Suprapubic skin (tissue), 4 donors: ENCODE results near the gene ADD2.

Experiments
- EP300 ChIP-seq: sonication (generic); formaldehyde crosslinking; IDR thresholded peaks from one replicate; pipeline ENCODE4 v1.6.1; 2017; ENCODE audit warnings: antibody characterized with exemption
- POLR2A ChIP-seq, 2 donors: fragments of 450-650 bp; IDR thresholded peaks; one replicate each; pipeline ENCODE4 v1.6.1; 2017; ENCODE audit warnings: antibody characterized with exemption in 2 of 2, mild to moderate bottlenecking in 2 of 2, moderate library complexity in 2 of 2
- POLR2AphosphoS5 ChIP-seq, 3 donors: sonication (generic); formaldehyde crosslinking; IDR thresholded peaks; one replicate each; pipeline ENCODE4 v1.6.1; 2017; ENCODE audit warnings: antibody characterized with exemption in 3 of 3
- TF ChIP-seq, protein P1 (sequence below), 2 donors: fragments of 200-600 bp in 1 of 2; fragments of 450-650 bp in 1 of 2; sonication (generic) in 1 of 2; IDR thresholded peaks; one replicate each; pipeline ENCODE4 v1.5.1; 2016 to 2019; ENCODE audit warnings: antibody characterized with exemption in 2 of 2, mild to moderate bottlenecking in 1 of 2, moderate library complexity in 1 of 2

DNA sequence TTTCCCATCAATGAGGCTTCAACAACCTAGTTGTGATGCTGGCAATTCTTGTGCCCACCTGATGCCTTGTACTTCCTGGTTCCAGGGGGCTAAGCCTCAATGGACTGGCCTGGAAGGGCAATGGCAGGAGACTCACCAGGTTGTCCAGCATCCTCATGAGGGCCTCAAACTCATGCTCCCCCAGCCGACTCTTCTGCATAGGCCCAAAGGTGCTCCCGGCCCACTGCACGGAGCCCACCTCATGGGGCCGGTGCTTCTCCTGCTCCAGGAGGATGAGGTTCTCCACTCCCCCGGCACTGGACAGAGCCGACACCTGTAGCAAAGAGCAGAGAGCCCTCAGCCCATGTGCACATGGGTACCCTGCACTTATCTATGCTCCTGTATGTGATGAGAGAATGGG, 84.5 kb downstream of the ADD2 start:
- TF ChIP-seq, protein P1, sequence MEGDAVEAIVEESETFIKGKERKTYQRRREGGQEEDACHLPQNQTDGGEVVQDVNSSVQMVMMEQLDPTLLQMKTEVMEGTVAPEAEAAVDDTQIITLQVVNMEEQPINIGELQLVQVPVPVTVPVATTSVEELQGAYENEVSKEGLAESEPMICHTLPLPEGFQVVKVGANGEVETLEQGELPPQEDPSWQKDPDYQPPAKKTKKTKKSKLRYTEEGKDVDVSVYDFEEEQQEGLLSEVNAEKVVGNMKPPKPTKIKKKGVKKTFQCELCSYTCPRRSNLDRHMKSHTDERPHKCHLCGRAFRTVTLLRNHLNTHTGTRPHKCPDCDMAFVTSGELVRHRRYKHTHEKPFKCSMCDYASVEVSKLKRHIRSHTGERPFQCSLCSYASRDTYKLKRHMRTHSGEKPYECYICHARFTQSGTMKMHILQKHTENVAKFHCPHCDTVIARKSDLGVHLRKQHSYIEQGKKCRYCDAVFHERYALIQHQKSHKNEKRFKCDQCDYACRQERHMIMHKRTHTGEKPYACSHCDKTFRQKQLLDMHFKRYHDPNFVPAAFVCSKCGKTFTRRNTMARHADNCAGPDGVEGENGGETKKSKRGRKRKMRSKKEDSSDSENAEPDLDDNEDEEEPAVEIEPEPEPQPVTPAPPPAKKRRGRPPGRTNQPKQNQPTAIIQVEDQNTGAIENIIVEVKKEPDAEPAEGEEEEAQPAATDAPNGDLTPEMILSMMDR (IDR thresholded peaks at IDR 0.05) = no peak
- TF ChIP-seq POLR2A (IDR thresholded peaks at IDR 0.05) = no peak
- TF ChIP-seq POLR2AphosphoS5 (IDR thresholded peaks at IDR 0.05) = no peak
- no peak for TF ChIP-seq EP300
